HG02571 (cell line): ENCODE results near the gene TAOK1.

Experiments
- ATAC-seq: cut with Tn5 transposase; IDR thresholded peaks from one replicate; pipeline ENCODE4 v1.9.1; 2021; ENCODE audit warnings: mild to moderate bottlenecking, moderate library complexity; ENCODE audit not compliant: unreplicated experiment

The TAOK1 gene

GRCh38 chr17:29579866-29580771 is 190.0 kb downstream of the TAOK1 start:
- peak; percentile 76 for ATAC-seq

GRCh38 chr17:29581583-29582253 is 191.6 kb downstream of the TAOK1 start:
- ATAC-seq: no peak

GRCh38 chr17:29582254-29582765 is 192.1 kb downstream of the TAOK1 start:
- ATAC-seq: no peak

- ATAC-seq: no peak
Measured at GRCh38 chr17:29582772-29583171, 192.6 kb downstream of the TAOK1 start.

GRCh38 chr17:29583324-29584248 is 193.4 kb downstream of the TAOK1 start:
- no peak for ATAC-seq

GRCh38 chr17:29584452-29585079 is 194.4 kb downstream of the TAOK1 start:
- ATAC-seq: no peak

GRCh38 chr17:29585080-29585751 is 195.1 kb downstream of the TAOK1 start:
- no peak for ATAC-seq

- ATAC-seq: no peak
Measured at GRCh38 chr17:29586676-29587469, 196.7 kb downstream of the TAOK1 start.

- ATAC-seq: no peak
Measured at GRCh38 chr17:29587591-29587990, 197.4 kb downstream of the TAOK1 start.

- no peak for ATAC-seq
Measured at GRCh38 chr17:29588017-29588561, 197.9 kb downstream of the TAOK1 start.

- ATAC-seq: peak; percentile 7
Measured at GRCh38 chr17:29588562-29589411, 198.6 kb downstream of the TAOK1 start.

- ATAC-seq: peak; percentile 45
Measured at GRCh38 chr17:29589524-29590410, 199.6 kb downstream of the TAOK1 start, which contains the start of gene GIT1. GIT1 (minus strand) TSS chr17:29589648; CDS start chr17:29589378, 270 bp downstream.

GRCh38 chr17:29590411-29591145 is 200.4 kb downstream of the TAOK1 start:
- ATAC-seq: no peak

- no peak for ATAC-seq
Measured at GRCh38 chr17:29591146-29591736, 201.1 kb downstream of the TAOK1 start.

GRCh38 chr17:29591737-29592608 is 201.8 kb downstream of the TAOK1 start:
- no peak for ATAC-seq
